ENCODE data around the gene SH3D21.
A peak's percentile ranks its signal among the peaks of the same experiment; 100 is the strongest.

The SH3D21 gene

DNA sequence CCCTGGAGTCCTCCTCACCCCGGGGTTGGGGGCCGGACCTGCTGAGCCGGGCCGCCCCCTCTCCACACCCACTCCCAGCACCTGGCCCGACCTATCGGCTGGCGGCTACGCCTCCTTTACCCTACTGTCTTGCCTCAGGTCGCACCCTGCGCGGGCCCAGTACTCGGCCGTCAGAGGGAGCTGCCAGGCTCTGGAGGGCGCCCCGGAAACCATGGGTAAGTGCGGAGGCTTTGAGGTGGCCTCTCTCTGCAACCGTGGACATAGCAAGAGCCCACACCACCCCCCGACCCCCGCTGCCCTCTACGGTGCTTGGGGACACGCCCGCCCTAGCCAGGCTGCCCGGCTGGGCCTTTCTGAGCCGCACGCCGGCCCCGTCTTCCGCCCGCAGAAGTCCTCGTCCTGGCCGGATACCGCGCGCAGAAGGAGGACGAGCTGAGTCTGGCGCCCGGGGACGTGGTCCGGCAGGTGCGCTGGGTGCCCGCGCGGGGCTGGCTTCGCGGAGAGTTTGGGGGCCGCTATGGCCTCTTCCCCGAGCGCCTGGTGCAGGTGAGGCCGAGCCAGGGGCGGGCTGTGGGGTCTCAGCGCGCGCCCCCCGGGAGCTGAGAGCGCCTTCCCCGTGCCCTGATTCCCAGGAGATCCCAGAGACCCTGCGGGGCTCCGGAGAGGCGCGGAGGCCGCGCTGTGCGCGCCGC, at the start of gene SH3D21:
SH3D21 (plus strand) TSS at position 159 of the 692 bp plus-strand sequence; CDS start at position 212, 53 bp downstream.
- no peaks in the 10 kb centered on the region for H3K9me3 ChIP-seq (ENCODE audit: control insufficient read depth, insufficient read depth, low read depth, low read length)
- POLR2A ChIA-PET: interaction anchor here (0.7 to 2.4 kb wide), 9 partner anchors 8 to 157 kb away, joined by 3 to 11 read pairs (median 5); partner anchors contain the start of genes EVA1B, LSM10 and TRAPPC3
- H3K36me3 ChIP-seq (ENCODE audit: control insufficient read depth in 2 of 2, insufficient read depth in 1 of 2, low read length in 2 of 2): peaks cover 1 to 78% of the 10 kb centered on the region in 2 experiments; a peak in 2 of 3 replicates
- H3K27ac ChIP-seq (ENCODE audit: extremely low read depth, low read depth, low read length): peak within 1 kb of the TSS; percentile 75; the same call in 1 of the 2 replicates
- H3K4me3 ChIP-seq (ENCODE audit: low read depth, low read length): peak within 1 kb of the TSS; percentile 53
- CTCF ChIA-PET: interaction anchor here (0.6 to 1.1 kb wide), 3 partner anchors 21 to 103 kb away, joined by 3 to 7 read pairs (median 7); no protein-coding TSS in a partner anchor
- H3K4me1 ChIP-seq (ENCODE audit: control insufficient read depth, insufficient read depth, low read length): no peaks in the 10 kb centered on the region
- TF ChIP-seq, protein P1, sequence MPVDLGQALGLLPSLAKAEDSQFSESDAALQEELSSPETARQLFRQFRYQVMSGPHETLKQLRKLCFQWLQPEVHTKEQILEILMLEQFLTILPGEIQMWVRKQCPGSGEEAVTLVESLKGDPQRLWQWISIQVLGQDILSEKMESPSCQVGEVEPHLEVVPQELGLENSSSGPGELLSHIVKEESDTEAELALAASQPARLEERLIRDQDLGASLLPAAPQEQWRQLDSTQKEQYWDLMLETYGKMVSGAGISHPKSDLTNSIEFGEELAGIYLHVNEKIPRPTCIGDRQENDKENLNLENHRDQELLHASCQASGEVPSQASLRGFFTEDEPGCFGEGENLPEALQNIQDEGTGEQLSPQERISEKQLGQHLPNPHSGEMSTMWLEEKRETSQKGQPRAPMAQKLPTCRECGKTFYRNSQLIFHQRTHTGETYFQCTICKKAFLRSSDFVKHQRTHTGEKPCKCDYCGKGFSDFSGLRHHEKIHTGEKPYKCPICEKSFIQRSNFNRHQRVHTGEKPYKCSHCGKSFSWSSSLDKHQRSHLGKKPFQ (tag by site-specific recombination; IDR thresholded peaks at IDR 0.05): no peak
- TF ChIP-seq ZBTB49 (tag by site-specific recombination; IDR thresholded peaks at IDR 0.05; ENCODE audit: low read depth) (no peak), SCRT2 (tag by site-specific recombination; IDR thresholded peaks at IDR 0.05) (no peak), ZNF510 (tag by site-specific recombination; IDR thresholded peaks at IDR 0.05; ENCODE audit: insufficient replicate concordance) (no peak), ZFHX2 (tag by site-specific recombination; conservative IDR thresholded peaks at IDR 0.05) (peak; percentile 89), ZSCAN5A (tag by site-specific recombination; IDR thresholded peaks at IDR 0.05) (peak; percentile 10; the same call in 1 of the 2 replicates), ZNF560 (tag by site-specific recombination; IDR thresholded peaks at IDR 0.05; ENCODE audit: borderline replicate concordance) (no peak), ZNF677 (tag by site-specific recombination; IDR thresholded peaks at IDR 0.05) (no peak), ZBTB20 (tag by site-specific recombination; IDR thresholded peaks at IDR 0.05) (peak; percentile 91), ZNF501 (tag by site-specific recombination; IDR thresholded peaks at IDR 0.05) (peak; percentile 57; the same call in 1 of the 2 replicates), ZNF629 (tag by site-specific recombination; IDR thresholded peaks at IDR 0.05) (peak; percentile 23; the same call in 1 of the 2 replicates), ZNF548 (tag by site-specific recombination; IDR thresholded peaks at IDR 0.05) (no peak), ZNF792 (tag by site-specific recombination; IDR thresholded peaks at IDR 0.05) (no peak), ZNF654 (tag by site-specific recombination; IDR thresholded peaks at IDR 0.05; ENCODE audit: low read depth) (no peak), ZNF768 (tag by site-specific recombination; IDR thresholded peaks at IDR 0.05) (no peak), ZSCAN30 (tag by site-specific recombination; IDR thresholded peaks at IDR 0.05) (peak; percentile 51; the same call in 1 of the 2 replicates), ZNF2 (tag by site-specific recombination; IDR thresholded peaks at IDR 0.05) (peak; percentile 53; the same call in 1 of the 2 replicates), ZNF350 (tag by site-specific recombination; IDR thresholded peaks at IDR 0.05) (no peak), ZNF530 (tag by site-specific recombination; IDR thresholded peaks at IDR 0.05; ENCODE audit: low read depth) (no peak), ZEB2 (tag by site-specific recombination; IDR thresholded peaks at IDR 0.05) (peak; percentile 43; the same call in 1 of the 2 replicates), ZBTB7A (tag by site-specific recombination; IDR thresholded peaks at IDR 0.05; ENCODE audit: low read depth) (peak; percentile 59; the same call in 1 of the 2 replicates), ZFP37 (tag by site-specific recombination; IDR thresholded peaks at IDR 0.05) (0 out of 2 replicates have a peak, but pooled peaks have one; percentile 56), ZFP69B (tag by site-specific recombination; IDR thresholded peaks at IDR 0.05) (no peak), ZNF274 (IDR thresholded peaks at IDR 0.05; ENCODE audit: low read length) (no peak), ZNF274 (tag by site-specific recombination; IDR thresholded peaks at IDR 0.05; ENCODE audit: borderline replicate concordance) (no peak)
- TF ChIP-seq, protein P2, sequence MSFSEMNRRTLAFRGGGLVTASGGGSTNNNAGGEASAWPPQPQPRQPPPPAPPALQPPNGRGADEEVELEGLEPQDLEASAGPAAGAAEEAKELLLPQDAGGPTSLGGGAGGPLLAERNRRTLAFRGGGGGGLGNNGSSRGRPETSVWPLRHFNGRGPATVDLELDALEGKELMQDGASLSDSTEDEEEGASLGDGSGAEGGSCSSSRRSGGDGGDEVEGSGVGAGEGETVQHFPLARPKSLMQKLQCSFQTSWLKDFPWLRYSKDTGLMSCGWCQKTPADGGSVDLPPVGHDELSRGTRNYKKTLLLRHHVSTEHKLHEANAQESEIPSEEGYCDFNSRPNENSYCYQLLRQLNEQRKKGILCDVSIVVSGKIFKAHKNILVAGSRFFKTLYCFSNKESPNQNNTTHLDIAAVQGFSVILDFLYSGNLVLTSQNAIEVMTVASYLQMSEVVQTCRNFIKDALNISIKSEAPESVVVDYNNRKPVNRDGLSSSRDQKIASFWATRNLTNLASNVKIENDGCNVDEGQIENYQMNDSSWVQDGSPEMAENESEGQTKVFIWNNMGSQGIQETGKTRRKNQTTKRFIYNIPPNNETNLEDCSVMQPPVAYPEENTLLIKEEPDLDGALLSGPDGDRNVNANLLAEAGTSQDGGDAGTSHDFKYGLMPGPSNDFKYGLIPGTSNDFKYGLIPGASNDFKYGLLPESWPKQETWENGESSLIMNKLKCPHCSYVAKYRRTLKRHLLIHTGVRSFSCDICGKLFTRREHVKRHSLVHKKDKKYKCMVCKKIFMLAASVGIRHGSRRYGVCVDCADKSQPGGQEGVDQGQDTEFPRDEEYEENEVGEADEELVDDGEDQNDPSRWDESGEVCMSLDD (tag by site-specific recombination; IDR thresholded peaks at IDR 0.05): peak; percentile 57; the same call in 1 of the 2 replicates
- TF ChIP-seq, protein P3, sequence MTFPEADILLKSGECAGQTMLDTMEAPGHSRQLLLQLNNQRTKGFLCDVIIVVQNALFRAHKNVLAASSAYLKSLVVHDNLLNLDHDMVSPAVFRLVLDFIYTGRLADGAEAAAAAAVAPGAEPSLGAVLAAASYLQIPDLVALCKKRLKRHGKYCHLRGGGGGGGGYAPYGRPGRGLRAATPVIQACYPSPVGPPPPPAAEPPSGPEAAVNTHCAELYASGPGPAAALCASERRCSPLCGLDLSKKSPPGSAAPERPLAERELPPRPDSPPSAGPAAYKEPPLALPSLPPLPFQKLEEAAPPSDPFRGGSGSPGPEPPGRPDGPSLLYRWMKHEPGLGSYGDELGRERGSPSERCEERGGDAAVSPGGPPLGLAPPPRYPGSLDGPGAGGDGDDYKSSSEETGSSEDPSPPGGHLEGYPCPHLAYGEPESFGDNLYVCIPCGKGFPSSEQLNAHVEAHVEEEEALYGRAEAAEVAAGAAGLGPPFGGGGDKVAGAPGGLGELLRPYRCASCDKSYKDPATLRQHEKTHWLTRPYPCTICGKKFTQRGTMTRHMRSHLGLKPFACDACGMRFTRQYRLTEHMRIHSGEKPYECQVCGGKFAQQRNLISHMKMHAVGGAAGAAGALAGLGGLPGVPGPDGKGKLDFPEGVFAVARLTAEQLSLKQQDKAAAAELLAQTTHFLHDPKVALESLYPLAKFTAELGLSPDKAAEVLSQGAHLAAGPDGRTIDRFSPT (tag by site-specific recombination; IDR thresholded peaks at IDR 0.05): peak; percentile 39; the same call in 1 of the 2 replicates

All from HEK293 (cell line).